Islet precursor cell (in vitro differentiated cells): ENCODE data around the gene RAB7A.
"Not testable (repeated sequence)": the region's sequence is repeated elsewhere in the genome, so short reads cannot be mapped to it uniquely, and the experiment has no call there.

ENCODE experiments used
- DNase-seq: peaks from one replicate; pipeline ENCODE4 v3.0.0-alpha.2; 2018

The RAB7A gene

GRCh38 chr3:128760881-128761280, 34.9 kb downstream of the RAB7A start:
- no peak for DNase-seq

- no peak for DNase-seq
Measured at GRCh38 chr3:128761392-128761791, 35.4 kb downstream of the RAB7A start.

- DNase-seq = no peak
Measured at GRCh38 chr3:128763967-128764366, 38.0 kb downstream of the RAB7A start.

- no peak for DNase-seq
Measured at GRCh38 chr3:128764863-128765262, 38.9 kb downstream of the RAB7A start.

DNA sequence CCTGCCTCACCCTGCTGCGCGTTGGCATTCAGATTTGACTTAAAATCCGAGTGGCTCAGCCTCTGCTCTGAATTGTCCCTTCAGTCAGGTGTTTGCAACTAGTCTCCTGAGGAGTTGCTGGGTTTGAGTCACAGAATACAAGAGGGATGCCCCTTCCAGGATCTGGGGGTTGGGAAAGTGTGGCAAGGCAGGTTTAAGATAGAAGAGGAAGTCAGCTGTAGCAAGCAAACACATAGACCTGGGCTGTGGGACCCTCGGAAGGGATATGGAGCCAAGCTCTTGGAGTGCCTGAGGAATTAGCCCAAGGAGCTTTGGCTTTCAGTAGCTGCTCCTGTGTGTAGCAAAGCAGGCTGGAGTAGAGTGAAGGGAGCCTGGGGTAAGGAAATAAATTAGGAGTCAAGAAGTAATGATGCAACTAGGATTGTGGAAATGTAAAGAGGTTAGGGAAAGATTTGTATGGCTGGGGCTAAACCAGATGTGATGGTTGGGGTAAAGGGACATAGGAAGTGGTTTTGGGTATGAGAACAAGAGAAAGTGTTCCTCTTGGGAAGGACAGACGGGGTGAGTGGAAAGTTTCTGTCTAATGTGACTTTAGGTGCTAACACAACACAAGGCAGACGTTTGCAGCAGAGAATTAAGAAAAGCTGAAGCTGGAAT, 41.2 kb downstream of the RAB7A start:
- no peak for DNase-seq

DNA sequence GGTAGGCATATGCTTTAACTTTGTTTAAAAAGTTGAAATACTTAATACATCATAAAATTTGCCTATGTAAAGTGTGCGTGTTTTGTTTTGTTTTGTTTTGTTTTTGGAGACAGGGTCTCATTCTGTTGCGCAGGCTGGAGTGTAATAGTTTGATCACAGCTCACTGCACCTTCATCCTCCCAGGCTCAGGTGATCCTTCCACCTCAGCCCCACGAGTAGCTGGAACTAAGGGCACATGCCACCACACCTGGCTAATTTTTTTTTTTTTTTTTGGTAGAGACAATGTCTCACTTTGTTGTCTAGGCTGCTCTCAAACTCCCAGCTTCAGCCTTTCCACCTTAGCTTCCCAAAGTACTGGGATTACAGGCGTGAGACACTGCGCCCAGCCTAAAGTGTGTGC, 42.5 kb downstream of the RAB7A start:
- DNase-seq = no peak

GRCh38 chr3:128770387-128770786, 44.4 kb downstream of the RAB7A start:
- DNase-seq = no peak

DNA sequence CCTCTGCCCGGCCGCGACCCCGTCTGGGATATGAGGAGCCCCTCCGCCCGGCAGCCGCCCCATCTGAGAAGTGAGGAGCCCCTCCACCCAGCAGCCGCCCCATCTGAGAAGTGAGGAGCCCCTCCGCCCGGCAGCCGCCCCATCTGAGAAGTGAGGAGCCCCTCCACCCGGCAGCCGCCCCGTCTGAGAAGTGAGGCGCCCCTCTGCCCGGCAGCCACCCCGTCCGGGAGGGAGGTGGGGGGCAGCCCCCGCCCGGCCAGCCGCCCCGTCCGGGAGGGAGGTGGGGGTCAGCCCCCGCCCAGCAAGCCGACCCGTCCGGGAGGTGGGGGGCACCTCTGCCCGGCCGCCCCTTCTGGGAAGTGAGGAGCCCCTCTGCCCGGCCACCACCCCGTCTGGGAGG, 47.2 kb downstream of the RAB7A start:
- not testable (repeated sequence) for DNase-seq

DNA sequence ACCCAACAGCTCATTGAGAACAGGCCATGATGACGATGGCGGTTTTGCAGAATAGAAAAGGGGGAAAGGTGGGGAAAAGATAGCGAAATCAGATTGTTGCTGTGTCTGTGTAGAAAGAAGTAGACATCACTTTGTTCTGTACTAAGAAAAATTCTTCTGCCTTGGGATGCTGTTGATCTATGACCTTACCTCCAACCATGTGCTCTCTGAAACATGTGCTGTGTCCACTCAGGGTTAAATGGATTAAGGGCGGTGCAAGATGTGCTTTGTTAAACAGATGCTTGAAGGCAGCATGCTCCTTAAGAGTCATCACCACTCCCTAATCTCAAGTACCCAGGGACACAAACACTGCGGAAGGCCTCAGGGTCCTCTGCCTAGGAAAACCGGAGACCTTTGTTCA, 47.6 kb downstream of the RAB7A start:
- not testable (repeated sequence) for DNase-seq

- no peak for DNase-seq
Measured at GRCh38 chr3:128775241-128775640, 49.3 kb downstream of the RAB7A start.

DNA sequence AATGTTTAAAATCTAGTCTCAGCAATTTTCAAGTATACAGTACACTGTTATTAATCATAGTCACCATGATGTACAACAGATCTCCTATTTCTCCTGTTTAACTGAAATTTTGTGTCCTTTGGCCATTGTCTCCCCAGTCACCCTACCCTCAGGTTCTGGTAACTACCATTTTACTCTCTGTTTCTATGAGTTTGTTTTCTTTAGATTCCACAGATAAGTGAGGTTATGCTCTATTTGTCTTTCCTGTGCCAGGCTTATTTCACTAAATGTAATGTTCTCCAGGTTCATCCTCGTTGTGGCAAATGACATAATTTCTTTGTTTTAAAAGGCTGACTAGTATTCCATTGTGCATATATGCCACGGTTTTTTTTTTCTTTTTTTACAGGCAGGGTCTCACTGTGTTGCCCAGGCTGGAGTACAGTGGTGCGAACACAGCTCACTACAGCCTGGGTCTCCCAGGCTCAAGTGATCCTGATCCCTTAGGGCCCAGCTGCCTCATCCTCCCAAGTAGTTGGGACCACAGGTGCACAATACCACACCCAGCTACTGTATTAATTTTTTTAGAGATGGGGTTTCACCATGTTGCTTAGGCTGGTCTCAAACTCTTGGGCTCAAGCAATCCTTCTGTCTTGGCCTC, 50.0 kb downstream of the RAB7A start:
- no peak for DNase-seq

DNA sequence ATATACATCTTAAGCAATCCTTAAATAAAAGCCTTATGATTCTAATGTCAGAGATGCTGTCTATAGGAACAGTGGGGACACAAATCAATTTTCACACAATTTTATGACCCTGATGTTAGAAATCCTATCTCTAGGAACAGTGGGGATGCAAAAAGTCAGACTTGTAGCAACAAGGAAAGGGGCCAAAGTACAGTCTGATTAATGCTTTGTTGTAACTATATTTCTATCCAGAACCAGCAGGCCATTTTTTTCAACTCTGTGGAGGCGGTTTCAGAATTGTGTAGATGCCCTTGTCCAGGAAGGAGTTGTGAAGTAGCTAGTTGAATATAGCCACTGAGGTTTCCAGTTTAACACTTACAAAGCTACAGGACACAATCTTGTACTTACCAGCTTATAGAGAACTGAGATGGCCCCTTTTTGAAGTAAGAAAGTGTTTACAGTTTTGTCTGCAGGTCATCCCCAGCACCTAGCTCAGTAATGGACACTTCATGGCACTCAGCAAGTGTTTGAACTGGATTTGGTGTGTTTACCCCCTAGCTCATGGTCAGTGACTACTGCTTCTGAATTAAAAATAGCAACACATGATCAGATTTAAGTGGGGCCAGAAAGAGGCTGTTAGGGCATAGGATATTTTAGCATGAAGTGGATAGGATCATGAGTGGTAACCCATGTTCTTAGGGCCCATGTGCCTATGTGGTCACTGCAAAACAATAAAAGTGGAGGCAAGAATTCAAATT, 54.3 kb downstream of the RAB7A start:
- no peak for DNase-seq

GRCh38 chr3:128781164-128781563, 55.2 kb downstream of the RAB7A start:
- no peak for DNase-seq

GRCh38 chr3:128782282-128783146, 56.5 kb downstream of the RAB7A start:
- DNase-seq = no peak

DNA sequence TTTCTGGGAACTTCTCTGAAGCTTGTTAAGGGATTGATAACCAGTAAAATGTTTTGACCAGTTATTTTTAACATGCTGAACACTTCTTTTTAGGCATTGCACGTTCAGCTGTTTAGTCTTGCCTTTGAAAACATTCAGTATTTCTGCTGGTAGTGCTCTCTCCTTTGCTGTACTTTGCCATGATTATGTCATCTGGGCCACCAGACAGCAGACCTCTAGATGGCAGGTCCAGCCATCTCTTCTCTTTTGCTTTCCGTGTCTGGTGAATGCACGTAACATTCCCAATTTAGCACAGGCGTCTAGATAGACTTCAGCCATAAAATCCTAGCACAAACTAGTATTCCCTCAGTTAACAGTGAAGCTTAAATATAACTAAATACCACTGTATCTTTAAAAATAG, 57.8 kb downstream of the RAB7A start:
- no peak for DNase-seq

DNA sequence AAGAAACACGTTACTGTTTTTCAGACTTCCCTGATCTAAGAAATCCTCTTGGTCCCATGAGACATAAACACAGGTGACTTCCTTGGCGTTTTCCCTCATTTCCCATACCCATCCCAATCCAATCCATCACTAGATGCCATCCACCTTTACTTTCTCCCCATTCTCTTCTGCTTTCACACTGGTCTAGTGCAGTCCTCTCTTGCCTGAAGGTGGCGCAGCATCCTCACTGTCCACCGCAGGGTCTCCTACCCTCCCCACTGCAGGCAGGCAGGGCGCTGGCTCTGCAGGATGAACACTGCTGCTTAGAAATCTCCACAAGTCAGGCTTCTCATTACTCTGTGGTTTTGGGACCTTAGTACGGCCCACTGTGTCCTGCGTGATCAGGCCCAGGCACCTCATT, 58.2 kb downstream of the RAB7A start:
- DNase-seq = peak; percentile 88

DNA sequence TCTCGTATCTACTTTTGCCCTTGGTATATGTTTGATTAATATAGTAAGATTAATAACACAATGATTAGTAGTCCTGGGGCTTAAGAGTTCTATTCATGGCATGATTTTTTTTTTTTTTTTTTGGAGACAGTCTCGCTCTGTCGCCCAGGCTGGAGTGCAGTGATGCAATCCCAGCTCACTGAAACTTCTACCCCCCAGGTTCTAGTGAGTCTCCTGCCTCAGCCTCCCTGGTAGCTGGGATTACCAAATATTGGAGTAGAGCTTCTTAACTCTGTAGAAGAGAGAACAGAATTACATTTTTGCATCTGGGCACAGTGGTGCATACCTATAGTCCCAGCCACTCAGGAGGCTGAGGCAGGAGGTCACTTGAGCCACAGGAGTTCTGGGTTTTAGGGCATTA, 58.9 kb downstream of the RAB7A start:
- DNase-seq = no peak

- no peak for DNase-seq
Measured at GRCh38 chr3:128786434-128787020, 60.5 kb downstream of the RAB7A start.

GRCh38 chr3:128787256-128788253, 61.6 kb downstream of the RAB7A start:
- DNase-seq = peak; percentile 75

GRCh38 chr3:128788268-128788869, 62.4 kb downstream of the RAB7A start:
- DNase-seq = no peak
